Prostate gland (tissue), 2 donors: ENCODE data around the gene DNAH14. TPM values are rescaled to one million over a fixed set of nuclear protein-coding genes. Genes with fewer than 3 reads are reported as not detected.

Source experiments
- DNase-seq: peaks from one replicate; pipeline ENCODE4 v3.0.0-alpha.2; 2019; ENCODE audit warnings: low spot score
- H3K27ac ChIP-seq, 2 donors: fragments of 200-600 bp; sonication (generic); 2 replicates each; pipeline ENCODE4 v1.5.1; 2017 to 2019
- H3K27me3 ChIP-seq: fragments of 200-600 bp; sonication (generic); replicated peaks from 2 replicates; pipeline ENCODE4 v1.5.1; 2019; ENCODE audit not compliant: insufficient read depth
- H3K36me3 ChIP-seq, 2 donors: fragments of 200-600 bp; sonication (generic); 1 replicate in 1 of 2; 2 replicates in 1 of 2; pipeline versions ENCODE4 v1.5.1 to v1.8.1; 2017 to 2019
- H3K4me1 ChIP-seq: fragments of 200-600 bp; sonication (generic); replicated peaks from 2 replicates; pipeline ENCODE4 v1.5.1; 2019
- H3K4me3 ChIP-seq, 2 donors: fragments of 200-600 bp; sonication (generic); 2 replicates each; pipeline ENCODE4 v1.5.1; 2017 to 2019
- H3K9me3 ChIP-seq: fragments of 200-600 bp; sonication (generic); 2 replicates; pipeline ENCODE4 v1.5.1; 2017
- CTCF ChIP-seq, 4 experiments: fragments of 200-600 bp in 2 of 4; fragments of 450-650 bp in 2 of 4; sonication (generic) in 2 of 4; IDR thresholded peaks; 1 replicate in 3 of 4; 2 replicates in 1 of 4; pipeline ENCODE4 v1.5.1; 2016 to 2019; ENCODE audit warnings: antibody characterized with exemption in 4 of 4, mild to moderate bottlenecking in 2 of 4, moderate library complexity in 2 of 4
- POLR2A ChIP-seq: fragments of 450-650 bp; IDR thresholded peaks from one replicate; pipeline ENCODE4 v1.6.1; 2016; ENCODE audit warnings: antibody characterized with exemption, mild to moderate bottlenecking
- POLR2AphosphoS5 ChIP-seq: sonication (generic); formaldehyde crosslinking; IDR thresholded peaks from one replicate; pipeline ENCODE4 v1.6.1; 2017; ENCODE audit warnings: antibody characterized with exemption
- WGBS: methylation state at CpG from one replicate; pipeline ENCODE4 v1.1.5; 2018; 5-methylcytosine and 5-hydroxymethylcytosine counted together
- intact Hi-C: fragments of 100-400 bp; cut with DNase I; formaldehyde crosslinking; loops from one replicate; pipeline ENCODE4 v1.14.2; 2022
- total RNA-seq, 2 donors: library from RNA; depleted of rRNA; stranded (reverse); fragments of >200 nt; gene quantifications; one replicate each; pipeline ENCODE4 v1.1.0, GENCODE V29; 2016

Gene DNAH14
- total RNA-seq, 2 donors from 2014 or later = 16.5 to 26.8 TPM

GRCh38 chr1:225407755-225408154 lies 478.3 kb downstream of the DNAH14 start:
- 96% methylated on average over 2 of the region's 2 CpGs for WGBS
- intact Hi-C loops = no loop called here

GRCh38 chr1:225408249-225408648 lies 478.8 kb downstream of the DNAH14 start:
- WGBS = 78% methylated on average over 4 of the region's 4 CpGs

More at GRCh38 chr1:225407755-225408154, 478.3 kb downstream of the DNAH14 start:
- Histone ChIP-seq H3K27ac (no peak overlapping the region), H3K4me3 (no peak overlapping the region), H3K9me3 (no peaks in the 10 kb centered on the region), H3K27me3 (no peaks in the 10 kb centered on the region), H3K4me1 (no peaks in the 10 kb centered on the region), H3K36me3 (peaks cover 0 to 7% of the 10 kb centered on the region in 2 donors)
- TF ChIP-seq POLR2A (no peak), POLR2AphosphoS5 (no peak), CTCF (IDR thresholded peaks at IDR 0.05) (no peak)
- no peak for DNase-seq

GRCh38 chr1:225409051-225409450 lies 479.6 kb downstream of the DNAH14 start:
- no peak for DNase-seq
- H3K27me3 ChIP-seq = no peaks in the 10 kb centered on the region
- H3K4me1 ChIP-seq = no peaks in the 10 kb centered on the region
- 84% methylated on average over 8 of the region's 8 CpGs for whole genome bisulfite sequencing
- peaks cover 0 to 7% of the 10 kb centered on the region in 2 donors for H3K36me3 ChIP-seq
- H3K9me3 ChIP-seq = no peaks in the 10 kb centered on the region
- no peak overlapping the region for H3K4me3 ChIP-seq
- intact Hi-C loops = no loop called here
- H3K27ac ChIP-seq = no peak overlapping the region
- TF ChIP-seq CTCF (IDR thresholded peaks at IDR 0.05) (no peak), POLR2AphosphoS5 (no peak), POLR2A (no peak)

More at GRCh38 chr1:225408249-225408648, 478.8 kb downstream of the DNAH14 start:
- intact Hi-C loops = no loop called here
- TF ChIP-seq CTCF (IDR thresholded peaks at IDR 0.05) (no peak), POLR2AphosphoS5 (no peak), POLR2A (no peak)
- Histone ChIP-seq H3K27me3 (no peaks in the 10 kb centered on the region), H3K36me3 (peaks cover 0 to 7% of the 10 kb centered on the region in 2 donors), H3K4me1 (no peaks in the 10 kb centered on the region), H3K9me3 (no peaks in the 10 kb centered on the region), H3K4me3 (no peak overlapping the region), H3K27ac (no peak overlapping the region)
- no peak for DNase-seq

- H3K27ac ChIP-seq = no peak overlapping the region
- H3K4me3 ChIP-seq = no peak overlapping the region
- no peaks in the 10 kb centered on the region for H3K27me3 ChIP-seq
- H3K9me3 ChIP-seq = no peaks in the 10 kb centered on the region
- peaks cover 0 to 7% of the 10 kb centered on the region in 2 donors for H3K36me3 ChIP-seq
- H3K4me1 ChIP-seq = no peaks in the 10 kb centered on the region
- no peak for DNase-seq
- 46% methylated on average over 6 of the region's 6 CpGs for WGBS
- TF ChIP-seq POLR2A (no peak), POLR2AphosphoS5 (no peak), CTCF (IDR thresholded peaks at IDR 0.05) (no peak)
- intact Hi-C loops = no loop called here
Observed at GRCh38 chr1:225410036-225410435, 480.6 kb downstream of the DNAH14 start.

- DNase-seq = no peak
- TF ChIP-seq POLR2A (no peak), POLR2AphosphoS5 (no peak), CTCF (IDR thresholded peaks at IDR 0.05) (no peak)
- no peaks in the 10 kb centered on the region for H3K27me3 ChIP-seq
- WGBS = 94% methylated on average over 10 of the region's 10 CpGs
- no peaks in the 10 kb centered on the region for H3K9me3 ChIP-seq
- no peak overlapping the region for H3K27ac ChIP-seq
- H3K36me3 ChIP-seq = peaks cover 0 to 7% of the 10 kb centered on the region in 2 donors
- H3K4me1 ChIP-seq = no peaks in the 10 kb centered on the region
- H3K4me3 ChIP-seq = no peak overlapping the region
- intact Hi-C loops = no loop called here
Observed at GRCh38 chr1:225412321-225412720, 482.8 kb downstream of the DNAH14 start.
